Lower lobe of right lung (tissue), 2 donors: ENCODE data around the gene HADH. TPM values are rescaled to one million over a fixed set of nuclear protein-coding genes. Genes with fewer than 3 reads are reported as not detected.

Experiments used
- ATAC-seq, 2 donors: fragments of 200-7000 bp; cut with Tn5 transposase; one replicate each; pipeline ENCODE4 v1.9.1; 2020 to 2022; ENCODE audit warnings: mild to moderate bottlenecking in 2 of 2, moderate library complexity in 2 of 2
- DNase-seq: peaks from one replicate; pipeline ENCODE4 v3.0.0-alpha.2; 2020
- H3K27ac ChIP-seq: fragments of 200-600 bp; one replicate; pipeline ENCODE4 v1.8.0; 2022
- H3K27me3 ChIP-seq: fragments of 200-600 bp; one replicate; pipeline ENCODE4 v1.8.0; 2022; ENCODE audit warnings: low read depth
- H3K36me3 ChIP-seq: fragments of 200-600 bp; one replicate; pipeline ENCODE4 v1.8.0; 2022; ENCODE audit warnings: mild to moderate bottlenecking
- H3K4me1 ChIP-seq: fragments of 200-600 bp; one replicate; pipeline ENCODE4 v1.8.0; 2022
- H3K4me3 ChIP-seq: fragments of 200-600 bp; one replicate; pipeline ENCODE4 v1.8.0; 2022; ENCODE audit warnings: mild to moderate bottlenecking
- H3K9me3 ChIP-seq: fragments of 200-600 bp; one replicate; pipeline ENCODE4 v1.8.0; 2022
- intact Hi-C: fragments of 100-400 bp; cut with DNase I; formaldehyde crosslinking; loops from one replicate; pipeline ENCODE4 v1.11.0; 2022
- total RNA-seq: library from RNA; stranded (reverse); fragmentation: NEBNext Ultra II Directional; extraction: Animal tissue kit (Norgen Biotek cat#: 25700); gene quantifications from one replicate; pipeline ENCODE4 v1.2.1, GENCODE V29; 2021
- TF ChIP-seq, protein P1 (sequence below): fragments of 200-600 bp; IDR thresholded peaks from one replicate; pipeline ENCODE4 v1.8.0; 2022; ENCODE audit warnings: antibody characterized with exemption, mild to moderate bottlenecking
- donor health status: DM: no; HTN: yes; CAD: no; lungs with severe emphysema.

The HADH gene
- total RNA-seq, 1 donor from 2014 or later = 48.2 TPM

DNA sequence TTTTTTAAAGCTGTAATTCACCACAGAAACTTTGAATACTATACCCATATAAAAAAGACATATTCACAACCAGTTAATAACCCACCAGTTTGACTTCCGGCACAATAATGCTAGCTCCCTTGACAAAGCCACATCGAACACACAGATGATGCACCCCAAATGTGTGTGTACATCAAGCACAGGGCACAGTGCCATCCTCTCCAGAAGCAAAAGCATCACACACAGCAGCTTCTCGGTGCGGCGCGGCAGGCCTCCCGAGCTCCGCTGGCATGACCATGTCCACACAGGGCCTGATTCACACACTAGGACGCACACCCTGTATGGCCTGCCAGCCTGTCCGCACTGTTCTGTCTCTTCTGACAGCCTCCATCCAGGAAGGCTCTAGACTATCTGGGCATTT lies 91.1 kb downstream of the HADH start:
- intact Hi-C loops = no loop called here
- TF ChIP-seq, protein P1, sequence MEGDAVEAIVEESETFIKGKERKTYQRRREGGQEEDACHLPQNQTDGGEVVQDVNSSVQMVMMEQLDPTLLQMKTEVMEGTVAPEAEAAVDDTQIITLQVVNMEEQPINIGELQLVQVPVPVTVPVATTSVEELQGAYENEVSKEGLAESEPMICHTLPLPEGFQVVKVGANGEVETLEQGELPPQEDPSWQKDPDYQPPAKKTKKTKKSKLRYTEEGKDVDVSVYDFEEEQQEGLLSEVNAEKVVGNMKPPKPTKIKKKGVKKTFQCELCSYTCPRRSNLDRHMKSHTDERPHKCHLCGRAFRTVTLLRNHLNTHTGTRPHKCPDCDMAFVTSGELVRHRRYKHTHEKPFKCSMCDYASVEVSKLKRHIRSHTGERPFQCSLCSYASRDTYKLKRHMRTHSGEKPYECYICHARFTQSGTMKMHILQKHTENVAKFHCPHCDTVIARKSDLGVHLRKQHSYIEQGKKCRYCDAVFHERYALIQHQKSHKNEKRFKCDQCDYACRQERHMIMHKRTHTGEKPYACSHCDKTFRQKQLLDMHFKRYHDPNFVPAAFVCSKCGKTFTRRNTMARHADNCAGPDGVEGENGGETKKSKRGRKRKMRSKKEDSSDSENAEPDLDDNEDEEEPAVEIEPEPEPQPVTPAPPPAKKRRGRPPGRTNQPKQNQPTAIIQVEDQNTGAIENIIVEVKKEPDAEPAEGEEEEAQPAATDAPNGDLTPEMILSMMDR = no peak
- ATAC-seq = peak in 1 of 2 donors; percentile 27
- H3K9me3 ChIP-seq = no peaks in the 10 kb centered on the region
- H3K36me3 ChIP-seq = no peaks in the 10 kb centered on the region
- no peak overlapping the region for H3K27ac ChIP-seq
- H3K4me3 ChIP-seq = no peak overlapping the region
- DNase-seq = no peak
- no peaks in the 10 kb centered on the region for H3K4me1 ChIP-seq
- H3K27me3 ChIP-seq = no peaks in the 10 kb centered on the region

- Histone ChIP-seq H3K9me3 (no peaks in the 10 kb centered on the region), H3K27ac (no peak overlapping the region), H3K4me1 (no peaks in the 10 kb centered on the region), H3K27me3 (no peaks in the 10 kb centered on the region), H3K36me3 (no peaks in the 10 kb centered on the region), H3K4me3 (no peak overlapping the region)
- ATAC-seq (no peak), DNase-seq (no peak)
- TF ChIP-seq, protein P1 = no peak
- intact Hi-C loops = no loop called here
These were observed 91.6 kb downstream of the HADH start for GRCh38 chr4:108081256-108081655.

Other genes starting within 250 kb of the HADH start
- 89.0 TPM for gene SGMS2, start 165.0 kb upstream of the HADH start, total RNA-seq
- gene CYP2U1, start 58.3 kb upstream of the HADH start, total RNA-seq = 11.0 TPM
- gene LEF1, start 179.0 kb downstream of the HADH start, total RNA-seq = 4.3 TPM